BJ (cell line): ENCODE data around the gene TBC1D25. TPM values are rescaled to one million over a fixed set of nuclear protein-coding genes. Genes with fewer than 3 reads are reported as not detected.

Experiments
- CTCF ChIA-PET: fragments of 350-600 bp; formaldehyde crosslinking; extraction: SDS; loops from one replicate; lab custom pipeline; 2021; ENCODE audit warnings: antibody characterized with exemption, inconsistent platforms; lab: Yijun Ruan, JAX
- POLR2A ChIA-PET: fragments of 300-600 bp; sonication (Branson Sonifier 250); formaldehyde crosslinking; extraction: SDS; loops from one replicate; lab custom pipeline; 2021; ENCODE audit warnings: antibody characterized with exemption; lab: Charles Lee
- DNase-seq: peaks from one replicate; pipeline ENCODE4 v3.0.0-alpha.2; 2011; ENCODE audit warnings: low read depth
- H3K27me3 ChIP-seq: 2 replicates; pipeline ENCODE4 v1.6.0; 2011; ENCODE audit warnings: low read length; ENCODE audit not compliant: control insufficient read depth, insufficient read depth
- H3K36me3 ChIP-seq: 2 replicates; pipeline ENCODE4 v1.5.1; 2011; ENCODE audit warnings: low read length; ENCODE audit not compliant: control insufficient read depth, insufficient read depth
- H3K4me3 ChIP-seq: 2 replicates; pipeline ENCODE4 v1.5.1; 2011; ENCODE audit warnings: low read depth, mild to moderate bottlenecking, control low read depth, low read length
- polyA plus RNA-seq: library from polyadenylated mRNA; depleted of rRNA; stranded (reverse); fragments of >200 nt; gene quantifications from 2 replicates; pipeline ENCODE4 v1.2.3, GENCODE V29; 2011
- TF ChIP-seq, protein P1 (sequence below): IDR thresholded peaks from 2 replicates; pipeline ENCODE4 v1.5.1; 2011; ENCODE audit warnings: low read depth, mild to moderate bottlenecking, control low read depth, inconsistent platforms, low read length, moderate library complexity; ENCODE audit not compliant: insufficient read depth

TBC1D25 gene
- polyA plus RNA-seq, 1 experiment = 17.8 TPM

DNA sequence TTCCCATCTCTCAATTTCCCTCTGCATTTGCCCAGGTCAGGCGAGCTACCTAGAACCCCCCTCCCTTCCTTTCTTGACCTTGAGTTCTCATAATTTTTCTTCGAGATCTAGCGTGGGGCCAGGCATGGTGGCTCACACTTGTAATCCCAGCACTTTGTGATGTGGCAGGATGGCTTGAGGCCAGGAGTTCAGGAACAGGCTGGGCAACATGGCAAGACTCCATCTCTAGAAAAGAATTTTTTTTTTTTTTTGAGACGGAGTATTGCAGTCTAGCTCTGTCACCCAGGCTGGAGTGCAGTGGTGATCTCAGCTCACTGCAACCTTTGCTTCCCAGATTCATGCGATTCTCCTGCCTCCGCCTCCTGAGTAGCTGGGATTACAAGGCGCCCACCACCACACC lies 35.3 kb upstream of the TBC1D25 start:
- CTCF ChIA-PET = no interaction called here

DNA sequence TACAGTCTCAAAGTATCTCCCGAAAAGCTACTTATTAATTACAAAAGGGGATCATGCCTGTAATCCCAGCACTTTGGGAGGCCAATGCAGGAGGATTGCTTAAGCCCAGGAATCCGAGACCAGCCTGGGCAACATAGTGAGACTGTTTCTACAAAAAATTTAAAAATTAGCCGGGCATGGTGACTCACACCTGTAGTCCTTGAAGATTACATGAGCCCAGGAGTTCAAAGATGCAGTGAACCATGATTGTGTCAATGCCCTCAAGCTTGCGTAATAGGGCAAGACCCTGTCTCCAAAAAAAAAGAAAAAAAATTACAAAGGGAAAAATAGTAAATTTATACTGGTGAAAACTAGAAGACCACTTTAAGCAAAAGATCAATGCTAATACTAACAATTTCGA lies 34.0 kb upstream of the TBC1D25 start:
- Histone ChIP-seq H3K27me3 (no peaks in the 10 kb centered on the region), H3K4me3 (no peak overlapping the region), H3K36me3 (no peaks in the 10 kb centered on the region)
- no peak for DNase-seq
- TF ChIP-seq, protein P1, sequence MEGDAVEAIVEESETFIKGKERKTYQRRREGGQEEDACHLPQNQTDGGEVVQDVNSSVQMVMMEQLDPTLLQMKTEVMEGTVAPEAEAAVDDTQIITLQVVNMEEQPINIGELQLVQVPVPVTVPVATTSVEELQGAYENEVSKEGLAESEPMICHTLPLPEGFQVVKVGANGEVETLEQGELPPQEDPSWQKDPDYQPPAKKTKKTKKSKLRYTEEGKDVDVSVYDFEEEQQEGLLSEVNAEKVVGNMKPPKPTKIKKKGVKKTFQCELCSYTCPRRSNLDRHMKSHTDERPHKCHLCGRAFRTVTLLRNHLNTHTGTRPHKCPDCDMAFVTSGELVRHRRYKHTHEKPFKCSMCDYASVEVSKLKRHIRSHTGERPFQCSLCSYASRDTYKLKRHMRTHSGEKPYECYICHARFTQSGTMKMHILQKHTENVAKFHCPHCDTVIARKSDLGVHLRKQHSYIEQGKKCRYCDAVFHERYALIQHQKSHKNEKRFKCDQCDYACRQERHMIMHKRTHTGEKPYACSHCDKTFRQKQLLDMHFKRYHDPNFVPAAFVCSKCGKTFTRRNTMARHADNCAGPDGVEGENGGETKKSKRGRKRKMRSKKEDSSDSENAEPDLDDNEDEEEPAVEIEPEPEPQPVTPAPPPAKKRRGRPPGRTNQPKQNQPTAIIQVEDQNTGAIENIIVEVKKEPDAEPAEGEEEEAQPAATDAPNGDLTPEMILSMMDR = no peak
- ChIA-PET CTCF (no interaction called here), POLR2A (no interaction called here)

More for the DNA sequence above, 35.3 kb upstream of the TBC1D25 start:
- Histone ChIP-seq H3K36me3 (no peaks in the 10 kb centered on the region), H3K4me3 (no peak overlapping the region), H3K27me3 (no peaks in the 10 kb centered on the region)
- POLR2A ChIA-PET = interaction anchor here (0.7 kb wide), 1 partner anchor 421 kb away, joined by 6 read pairs; no protein-coding TSS in a partner anchor
- DNase-seq = no peak
- TF ChIP-seq, protein P1 = no peak

DNA sequence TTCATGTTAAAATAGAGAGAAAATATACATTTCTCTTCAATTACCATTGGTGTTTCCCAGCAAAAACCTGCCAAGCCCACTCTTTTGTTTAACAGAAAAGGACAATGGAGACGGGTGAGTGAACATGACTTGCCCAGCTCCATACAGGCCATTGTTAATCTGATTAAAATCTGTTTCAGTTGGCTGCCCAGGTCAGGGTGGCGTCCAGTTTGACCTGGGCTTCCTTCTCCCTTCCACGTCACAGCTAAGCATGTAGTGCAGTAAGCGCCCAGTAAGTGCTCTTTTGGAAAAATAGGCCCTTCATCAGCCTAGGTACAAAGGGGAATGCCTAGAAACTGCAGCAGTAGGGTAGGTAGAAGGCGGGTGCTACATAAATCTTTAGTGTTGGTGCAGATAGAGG lies 32.3 kb upstream of the TBC1D25 start:
- Histone ChIP-seq H3K27me3 (no peaks in the 10 kb centered on the region), H3K36me3 (no peaks in the 10 kb centered on the region), H3K4me3 (no peak overlapping the region)
- no peak for DNase-seq
- ChIA-PET POLR2A (no interaction called here), CTCF (interaction anchor here (1.3 kb wide), 1 partner anchor 33 kb away, joined by 3 read pairs; no protein-coding TSS in a partner anchor)
- TF ChIP-seq, protein P1 = no peak

DNA sequence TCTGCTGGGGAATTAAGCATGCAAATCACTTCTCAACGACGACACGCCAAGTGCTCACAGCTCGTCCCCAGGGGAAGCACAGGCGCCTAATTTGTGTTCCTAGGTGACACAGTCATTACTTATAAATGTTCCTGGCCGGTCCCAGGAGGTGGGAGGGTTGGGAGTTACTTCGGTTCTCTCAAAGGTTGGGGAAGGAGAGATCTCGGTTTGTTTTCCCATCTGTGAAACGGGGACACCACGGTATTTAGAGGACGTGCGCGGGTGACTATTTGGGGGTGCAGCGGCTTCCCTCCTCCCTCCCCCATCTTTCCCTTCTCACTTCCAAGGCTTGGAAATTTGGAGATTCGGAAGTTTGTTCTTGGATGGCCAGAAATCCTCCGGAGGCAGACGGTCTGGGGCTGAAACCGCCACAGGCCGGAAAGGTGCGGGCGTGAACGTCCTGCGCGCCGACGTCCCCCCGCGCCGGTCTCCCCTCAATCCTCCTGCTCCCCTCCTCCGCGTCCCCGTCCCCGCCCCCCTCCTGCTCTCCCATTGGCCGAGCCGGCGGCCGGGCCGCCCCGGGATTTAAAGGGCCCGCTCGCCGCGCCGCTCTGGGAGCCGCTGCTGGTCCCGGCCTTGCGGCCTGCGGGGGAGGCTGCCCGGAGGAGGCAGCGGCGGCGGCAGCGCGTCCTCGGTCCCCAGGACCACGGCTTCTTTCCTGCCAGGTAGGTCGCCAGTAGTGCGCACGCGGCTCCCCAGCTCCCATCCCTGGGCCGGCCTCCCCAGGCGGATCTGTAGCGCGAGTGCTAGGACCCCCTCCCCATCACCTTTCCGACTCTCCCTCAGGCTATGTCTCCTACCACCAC lies 30.9 kb upstream of the TBC1D25 start, which contains the start of gene PORCN:
TSS of gene PORCN (plus strand) at position 593 of the 845 bp plus-strand sequence. CDS start 829 bp downstream, outside the sequence.
- CTCF ChIA-PET = no interaction called here
- no peaks in the 10 kb centered on the region for H3K36me3 ChIP-seq
- POLR2A ChIA-PET = no interaction called here
- H3K4me3 ChIP-seq = peak within 1 kb of the TSS; percentile 60
- no peak for DNase-seq
- no peaks in the 10 kb centered on the region for H3K27me3 ChIP-seq
- TF ChIP-seq, protein P1 = no peak

DNA sequence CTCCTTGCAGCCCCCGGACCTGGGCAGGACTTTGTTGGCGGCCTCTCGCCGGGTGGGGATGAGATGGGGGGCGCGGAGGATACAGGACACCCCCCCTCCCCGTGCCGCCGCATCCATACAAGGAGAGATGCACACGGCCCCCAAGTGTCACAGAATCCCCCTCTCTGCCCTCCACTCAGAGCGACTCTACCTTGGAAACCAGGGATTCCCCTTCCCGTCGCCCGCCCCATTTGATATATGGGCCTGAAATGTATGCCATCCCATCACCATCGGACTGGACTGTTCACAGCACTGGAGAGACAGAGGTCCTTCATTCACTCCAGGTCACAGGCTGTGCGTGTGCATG lies 30.3 kb upstream of the TBC1D25 start:
- CTCF ChIA-PET = no interaction called here
- TF ChIP-seq, protein P1 = no peak
- POLR2A ChIA-PET = no interaction called here

More for the DNA sequence above, 30.3 kb upstream of the TBC1D25 start:
- Histone ChIP-seq H3K4me3 (peak overlapping the region; percentile 60), H3K36me3 (no peaks in the 10 kb centered on the region), H3K27me3 (no peaks in the 10 kb centered on the region)
- no peak for DNase-seq
